Hepatocyte (in vitro differentiated cells): ENCODE data around the gene RASSF3. TPM values are rescaled to one million over a fixed set of nuclear protein-coding genes. Genes with fewer than 3 reads are reported as not detected.

Experiments used
- DNase-seq: peaks from one replicate; pipeline ENCODE4 v3.0.0-alpha.2; 2016; ENCODE audit warnings: low spot score
- H2AFZ ChIP-seq: fragments of 200-600 bp; sonication (generic); 2 replicates; pipeline ENCODE4 v1.6.0; 2016; ENCODE audit warnings: antibody characterized with exemption, mild to moderate bottlenecking
- H3K27ac ChIP-seq: fragments of 200-600 bp; sonication (generic); 2 replicates; pipeline ENCODE4 v1.5.1; 2016; ENCODE audit warnings: mild to moderate bottlenecking
- H3K27me3 ChIP-seq: fragments of 200-600 bp; sonication (generic); 2 replicates; pipeline ENCODE4 v1.6.1; 2016
- H3K36me3 ChIP-seq: fragments of 200-600 bp; sonication (generic); replicated peaks from 2 replicates; pipeline ENCODE4 v1.5.1; 2016; ENCODE audit warnings: low read depth; ENCODE audit not compliant: insufficient read depth
- H3K4me1 ChIP-seq: fragments of 200-600 bp; sonication (generic); 2 replicates; pipeline ENCODE4 v1.5.1; 2016; ENCODE audit warnings: mild to moderate bottlenecking, moderate library complexity; ENCODE audit not compliant: insufficient read depth
- H3K4me2 ChIP-seq: fragments of 200-600 bp; sonication (generic); 2 replicates; pipeline ENCODE4 v1.6.0; 2016
- H3K4me3 ChIP-seq: fragments of 200-600 bp; sonication (generic); 2 replicates; pipeline ENCODE4 v1.5.1; 2016; ENCODE audit warnings: mild to moderate bottlenecking
- H3K79me2 ChIP-seq: fragments of 200-600 bp; sonication (generic); 2 replicates; pipeline ENCODE4 v1.6.0; 2017; ENCODE audit warnings: mild to moderate bottlenecking
- H3K9me2 ChIP-seq: fragments of 200-600 bp; sonication (generic); replicated peaks from 2 replicates; pipeline ENCODE4 v1.6.0; 2017; ENCODE audit warnings: mild to moderate bottlenecking; ENCODE audit not compliant: insufficient read depth
- H3K9me3 ChIP-seq: fragments of 200-600 bp; sonication (generic); 2 replicates; pipeline ENCODE4 v1.5.1; 2016; ENCODE audit warnings: low read depth, mild to moderate bottlenecking
- H4K20me1 ChIP-seq: fragments of 200-600 bp; sonication (generic); 2 replicates; pipeline ENCODE4 v1.6.0; 2016; ENCODE audit warnings: mild to moderate bottlenecking; ENCODE audit not compliant: insufficient read depth, poor library complexity, severe bottlenecking
- EZH2 ChIP-seq: fragments of 200-600 bp; sonication (generic); IDR thresholded peaks from 2 replicates; pipeline ENCODE4 v1.6.1; 2016; ENCODE audit warnings: antibody characterized with exemption, mild to moderate bottlenecking, borderline replicate concordance
- EZH2phosphoT487 ChIP-seq: fragments of 200-600 bp; sonication (generic); IDR thresholded peaks from one replicate; pipeline ENCODE4 v1.6.1; 2018; ENCODE audit warnings: antibody characterized with exemption, mild to moderate bottlenecking, low read depth, moderate library complexity; ENCODE audit not compliant: unreplicated experiment, severe bottlenecking
- WGBS: methylation state at CpG from one replicate; pipeline ENCODE4 v1.1.6; 2016; ENCODE audit warnings: low lambda C conversion rate; ENCODE audit errors: missing lambda C conversion rate; 5-methylcytosine and 5-hydroxymethylcytosine counted together
- polyA plus RNA-seq: library from polyadenylated mRNA; unstranded; fragments of >200 nt; fragmentation: Nextera tagmentation; extraction: Ambion mirVana; gene quantifications from 2 replicates; pipeline ENCODE4 v1.2.1, GENCODE V29; 2016
- total RNA-seq: library from RNA; depleted of rRNA; stranded (reverse); fragments of >200 nt; gene quantifications from 2 replicates; pipeline ENCODE4 v1.2.3, GENCODE V29; 2014
- TF ChIP-seq, protein P1 (sequence below): fragments of 200-600 bp; sonication (generic); IDR thresholded peaks from 2 replicates; pipeline ENCODE4 v1.5.1; 2016; ENCODE audit warnings: antibody characterized with exemption, mild to moderate bottlenecking; ENCODE audit not compliant: poor library complexity

RASSF3 gene
- total and polyA plus RNA-seq, 2 experiments from 2014 or later, result 7.8 to 22.3 TPM

DNA sequence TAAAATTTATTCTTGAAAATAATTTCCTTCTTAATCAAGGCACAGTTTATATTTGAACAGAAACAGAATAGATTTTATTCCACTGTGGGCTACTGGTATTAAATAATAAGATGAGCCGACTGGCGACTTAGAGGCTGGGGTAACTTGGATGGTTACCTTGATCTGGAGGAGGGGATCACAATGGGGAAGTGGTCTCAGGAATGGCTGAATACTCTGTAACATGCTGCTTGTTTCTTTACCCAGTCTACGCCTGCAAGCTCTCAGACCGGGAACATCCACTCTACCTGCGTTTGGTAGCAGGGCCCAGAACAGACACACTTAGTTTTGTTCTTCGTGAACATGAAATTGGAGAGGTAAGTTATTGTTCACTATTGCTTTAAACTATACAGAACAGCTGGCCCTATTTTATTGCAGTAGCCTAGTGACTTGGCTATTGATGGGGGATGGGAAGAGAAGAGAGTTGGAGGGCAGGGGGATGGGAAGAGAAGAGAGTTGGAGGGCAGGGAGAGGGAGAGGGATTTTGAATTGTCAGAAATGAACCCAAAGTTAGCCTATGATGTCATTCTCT is 81.0 kb downstream of the RASSF3 start:
- Histone ChIP-seq H3K36me3 (no peaks in the 10 kb centered on the region), H3K4me3 (no peak overlapping the region), H3K9me2 (no peaks in the 10 kb centered on the region), H3K4me1 (peaks cover 4% of the 10 kb centered on the region), H3K4me2 (no peak overlapping the region), H2AFZ (no peak overlapping the region), H4K20me1 (no peaks in the 10 kb centered on the region), H3K79me2 (peaks cover 2% of the 10 kb centered on the region), H3K9me3 (no peaks in the 10 kb centered on the region), H3K27me3 (no peaks in the 10 kb centered on the region), H3K27ac (peak overlapping the region; percentile 43)
- no peak for DNase-seq
- no peak for TF ChIP-seq EZH2
- TF ChIP-seq, protein P1, sequence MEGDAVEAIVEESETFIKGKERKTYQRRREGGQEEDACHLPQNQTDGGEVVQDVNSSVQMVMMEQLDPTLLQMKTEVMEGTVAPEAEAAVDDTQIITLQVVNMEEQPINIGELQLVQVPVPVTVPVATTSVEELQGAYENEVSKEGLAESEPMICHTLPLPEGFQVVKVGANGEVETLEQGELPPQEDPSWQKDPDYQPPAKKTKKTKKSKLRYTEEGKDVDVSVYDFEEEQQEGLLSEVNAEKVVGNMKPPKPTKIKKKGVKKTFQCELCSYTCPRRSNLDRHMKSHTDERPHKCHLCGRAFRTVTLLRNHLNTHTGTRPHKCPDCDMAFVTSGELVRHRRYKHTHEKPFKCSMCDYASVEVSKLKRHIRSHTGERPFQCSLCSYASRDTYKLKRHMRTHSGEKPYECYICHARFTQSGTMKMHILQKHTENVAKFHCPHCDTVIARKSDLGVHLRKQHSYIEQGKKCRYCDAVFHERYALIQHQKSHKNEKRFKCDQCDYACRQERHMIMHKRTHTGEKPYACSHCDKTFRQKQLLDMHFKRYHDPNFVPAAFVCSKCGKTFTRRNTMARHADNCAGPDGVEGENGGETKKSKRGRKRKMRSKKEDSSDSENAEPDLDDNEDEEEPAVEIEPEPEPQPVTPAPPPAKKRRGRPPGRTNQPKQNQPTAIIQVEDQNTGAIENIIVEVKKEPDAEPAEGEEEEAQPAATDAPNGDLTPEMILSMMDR, result no peak
- no peak for TF ChIP-seq EZH2phosphoT487
- 59% methylated on average over 6 of the region's 6 CpGs for WGBS

DNA sequence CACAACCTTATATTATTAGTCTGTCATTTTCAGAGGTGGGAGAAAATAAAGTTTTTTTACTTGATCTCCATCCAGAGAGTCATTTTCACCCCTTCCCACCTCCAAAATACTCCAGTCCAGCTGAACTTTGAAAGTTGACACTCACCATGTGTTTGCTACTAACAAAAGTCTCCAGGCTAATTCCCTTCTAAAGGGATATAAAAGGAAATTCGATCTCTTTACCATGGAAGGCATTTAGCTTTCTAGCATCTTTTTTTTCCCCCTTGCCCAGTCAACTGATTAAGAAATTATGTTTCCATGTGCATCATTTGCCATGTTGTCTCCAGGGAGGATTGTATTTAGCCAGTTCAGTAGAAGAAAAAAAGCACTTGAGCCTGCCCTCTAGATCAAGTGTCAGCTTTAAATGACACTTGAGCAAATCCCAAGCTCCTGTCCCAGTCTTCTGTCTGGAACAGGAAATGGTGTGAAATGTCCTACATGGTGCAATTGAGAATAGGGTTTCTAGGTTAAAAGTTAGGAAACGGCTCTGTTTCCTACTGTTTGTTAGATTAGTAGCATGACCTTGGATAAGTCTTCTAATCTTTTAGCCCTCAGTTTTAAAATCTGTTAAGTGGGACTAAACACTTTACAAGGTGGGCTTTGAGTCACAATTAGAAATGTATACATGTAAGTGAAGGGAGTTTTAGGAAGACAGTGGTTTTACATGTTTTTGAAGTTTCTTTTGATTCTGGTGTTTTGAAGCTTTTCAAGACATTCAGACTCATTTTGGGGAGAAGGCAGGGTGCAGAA is 81.7 kb downstream of the RASSF3 start:
- Histone ChIP-seq H3K4me3 (no peak overlapping the region), H3K36me3 (no peaks in the 10 kb centered on the region), H3K79me2 (peaks cover 2% of the 10 kb centered on the region), H4K20me1 (no peaks in the 10 kb centered on the region), H3K4me2 (no peak overlapping the region), H3K27me3 (no peaks in the 10 kb centered on the region), H3K9me3 (no peaks in the 10 kb centered on the region), H2AFZ (no peak overlapping the region), H3K4me1 (peaks cover 4% of the 10 kb centered on the region), H3K27ac (peak overlapping the region; percentile 41), H3K9me2 (no peaks in the 10 kb centered on the region)
- WGBS, result 42% methylated on average over 2 of the region's 2 CpGs
- DNase-seq, result no peak
- TF ChIP-seq, protein P1, result no peak
- TF ChIP-seq EZH2phosphoT487, result no peak
- TF ChIP-seq EZH2, result no peak

DNA sequence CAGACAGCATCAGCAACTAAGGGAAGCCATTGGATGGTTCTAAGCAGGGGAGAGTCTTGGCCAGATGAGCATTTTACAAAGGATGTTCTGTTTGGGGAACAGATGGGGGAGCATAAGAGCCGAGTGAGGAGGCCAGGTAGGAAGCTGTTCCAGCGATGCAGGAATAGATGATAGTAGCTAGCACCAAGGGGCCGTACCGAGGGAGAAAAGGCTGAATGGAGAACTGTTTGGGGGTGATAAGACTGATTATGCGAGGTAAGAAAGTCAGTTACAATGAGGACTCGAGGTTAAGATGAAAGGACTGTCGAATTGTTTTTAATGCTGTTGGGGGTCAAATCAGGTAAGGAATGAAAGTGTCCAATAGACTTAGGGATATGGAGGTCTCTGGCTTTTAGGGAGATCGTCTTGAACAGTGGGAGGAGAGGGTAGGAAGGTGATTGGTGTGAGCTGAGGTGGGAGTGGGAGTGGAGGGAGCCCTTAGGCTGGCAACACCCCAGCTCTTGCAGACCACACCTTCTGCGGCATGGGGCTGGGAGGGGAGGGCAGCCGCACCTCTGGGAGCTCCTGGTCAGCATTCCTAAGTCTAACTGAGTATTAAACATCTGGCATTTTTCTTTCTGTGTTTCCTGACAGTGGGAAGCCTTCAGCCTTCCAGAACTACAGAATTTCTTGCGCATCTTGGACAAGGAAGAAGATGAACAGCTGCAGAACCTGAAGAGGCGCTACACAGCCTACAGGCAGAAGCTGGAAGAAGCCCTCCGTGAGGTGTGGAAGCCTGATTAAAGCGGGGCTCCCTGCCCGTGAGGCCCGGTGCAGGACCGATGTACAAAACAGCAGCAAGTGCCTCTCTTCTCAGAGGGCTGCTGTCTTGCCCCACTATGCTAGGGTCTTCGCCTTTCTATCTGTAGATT is 84.1 kb downstream of the RASSF3 start:
- TF ChIP-seq, protein P1, result peak; percentile 5
- TF ChIP-seq EZH2phosphoT487, result no peak
- no peak overlapping the region for H3K4me3 ChIP-seq
- no peaks in the 10 kb centered on the region for H3K4me1 ChIP-seq
- H3K27me3 ChIP-seq, result no peaks in the 10 kb centered on the region
- H3K27ac ChIP-seq, result no peak overlapping the region
- no peaks in the 10 kb centered on the region for H4K20me1 ChIP-seq
- H3K4me2 ChIP-seq, result no peak overlapping the region
- H3K79me2 ChIP-seq, result peaks cover 2% of the 10 kb centered on the region
- H2AFZ ChIP-seq, result no peak overlapping the region
- no peaks in the 10 kb centered on the region for H3K9me3 ChIP-seq
- WGBS, result 77% methylated on average over 18 of the region's 18 CpGs
- no peaks in the 10 kb centered on the region for H3K9me2 ChIP-seq
- H3K36me3 ChIP-seq, result no peaks in the 10 kb centered on the region
- no peak for DNase-seq
